SH-SY5Y (cell line): ENCODE measurements around the gene ARHGAP42.

Source experiments
- GATA2 ChIP-seq: IDR thresholded peaks from 2 replicates; pipeline ENCODE4 v1.6.1; 2011; ENCODE audit warnings: mild to moderate bottlenecking, low read depth, low read length
- GATA3 ChIP-seq: IDR thresholded peaks from 2 replicates; pipeline ENCODE4 v1.6.1; 2011; ENCODE audit warnings: low read depth, mild to moderate bottlenecking, low read length, moderate library complexity

- no peak for TF ChIP-seq GATA3
- TF ChIP-seq GATA2, result no peak
These were observed 183.1 kb downstream of the ARHGAP42 start for GRCh38 chr11:100870138-100870537.
